Stimulated activated CD4-positive, alpha-beta T cell treated with anti-CD3 and anti-CD28 coated beads, TNF-alpha, amount 100 ng/mL, for 4 hours (primary cell): ENCODE data around the gene TMEM205.
A peak's percentile ranks its signal among the peaks of the same experiment; 100 is the strongest.
"Not testable (repeated sequence)": the region's sequence is repeated elsewhere in the genome, so short reads cannot be mapped to it uniquely, and the experiment has no call there.

ENCODE experiments used
- DNase-seq, 3 experiments: peaks; one replicate each; pipeline ENCODE4 v3.0.0-alpha.2; 2020; ENCODE audit warnings: low read depth in 3 of 3

The TMEM205 gene

DNA sequence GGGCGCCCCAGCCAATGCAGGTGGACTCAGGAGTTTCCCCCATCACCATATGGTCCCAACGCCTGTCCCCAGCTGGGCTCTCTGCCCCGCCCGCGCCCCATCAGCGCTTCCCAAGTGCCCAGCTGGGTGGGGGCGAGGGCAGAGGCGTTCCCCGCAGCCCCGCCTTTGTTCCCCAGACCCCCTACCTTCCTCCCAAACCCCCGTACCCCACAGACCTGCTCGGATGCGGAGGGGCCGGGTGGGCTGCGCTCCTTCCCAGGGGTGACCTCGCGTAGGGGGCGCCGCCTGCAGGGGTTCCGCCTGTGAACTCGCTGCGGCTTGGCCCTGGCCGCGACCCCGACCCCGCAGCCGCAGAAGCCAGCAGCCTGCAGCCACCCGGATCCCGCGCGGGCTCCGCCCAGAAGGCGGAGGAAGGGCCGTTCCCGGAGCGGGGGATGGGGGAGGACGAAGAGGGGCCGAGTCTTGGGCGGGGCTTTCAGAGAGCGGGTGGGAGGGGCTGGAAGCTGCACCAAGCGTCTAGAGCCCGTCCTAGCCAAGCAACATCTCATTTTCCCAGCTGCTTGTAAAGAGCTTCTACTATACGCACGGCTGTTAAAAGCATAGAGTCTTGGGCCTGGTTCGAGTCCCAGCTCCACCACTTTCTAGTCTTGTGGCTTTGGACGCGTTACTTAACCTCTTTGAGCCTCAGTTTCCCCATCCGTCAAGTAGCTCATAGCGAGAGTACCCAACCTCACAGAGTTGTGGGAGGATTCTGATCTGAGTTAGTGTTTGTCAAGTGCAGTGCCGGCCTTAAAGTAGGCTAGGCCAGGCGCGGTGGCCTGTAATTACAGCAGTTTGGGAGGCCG, 6.6 kb downstream of the TMEM205 start, which contains the start of gene RAB3D:
Gene RAB3D, minus strand, starts transcription at position 404 of the 845 bp plus-strand sequence. CDS start 2,258 bp downstream, outside the sequence.
- DNase-seq: peak; percentile 69 to 75 (median 72)

DNA sequence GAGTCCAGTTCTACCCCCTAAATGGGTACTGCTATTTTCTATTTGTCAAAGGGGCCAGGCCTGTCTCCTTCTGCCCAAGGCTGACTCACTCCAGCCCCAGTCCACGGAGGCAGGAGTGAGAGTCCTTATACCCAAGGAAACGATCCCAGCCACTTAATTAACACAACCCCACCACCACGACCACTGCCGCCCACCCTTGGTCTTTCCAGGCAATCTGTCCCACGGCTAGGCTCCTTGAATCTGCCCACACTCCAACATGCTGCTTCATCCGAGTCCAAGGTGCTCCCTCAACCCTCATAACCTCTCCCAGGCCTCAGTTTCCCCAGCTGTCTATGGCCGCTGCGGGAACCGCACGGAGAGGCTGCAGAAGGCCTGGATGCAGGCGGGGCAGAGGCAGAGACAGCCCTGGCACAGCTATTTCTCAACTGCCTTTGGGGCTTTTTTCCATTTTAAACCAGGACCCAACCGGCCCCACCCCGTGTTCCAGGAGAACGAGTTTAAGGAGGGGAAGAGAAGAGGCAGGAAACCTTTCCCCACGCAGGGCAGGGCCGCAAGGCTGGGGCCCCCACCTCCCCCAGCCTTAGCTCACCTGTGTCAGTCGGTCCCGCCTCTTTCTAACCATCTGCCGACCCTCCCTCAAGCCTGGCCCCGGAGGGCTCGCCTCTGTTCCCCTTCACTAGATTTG, 7.4 kb downstream of the TMEM205 start:
- no peak for DNase-seq

DNA sequence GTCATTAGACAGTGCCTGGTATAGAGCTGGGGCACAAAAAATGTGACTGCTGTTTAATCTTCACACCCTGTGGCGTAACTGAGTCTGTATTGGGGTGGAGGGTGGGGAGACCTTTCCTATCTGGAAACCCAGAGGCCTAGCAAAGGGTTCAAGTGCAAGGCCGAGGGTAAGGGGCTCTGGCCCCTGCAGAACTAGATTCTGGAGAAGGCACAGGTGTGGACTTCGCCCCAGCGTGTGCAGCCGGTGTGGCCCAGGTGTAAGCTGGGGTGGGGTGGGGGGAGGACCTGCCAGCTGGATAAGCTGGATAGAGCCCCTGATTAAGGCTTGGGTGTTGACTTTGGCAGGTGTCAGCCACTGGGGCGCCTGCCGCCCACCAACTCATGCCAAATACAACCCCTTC, 7.9 kb downstream of the TMEM205 start:
- DNase-seq: no peak

DNA sequence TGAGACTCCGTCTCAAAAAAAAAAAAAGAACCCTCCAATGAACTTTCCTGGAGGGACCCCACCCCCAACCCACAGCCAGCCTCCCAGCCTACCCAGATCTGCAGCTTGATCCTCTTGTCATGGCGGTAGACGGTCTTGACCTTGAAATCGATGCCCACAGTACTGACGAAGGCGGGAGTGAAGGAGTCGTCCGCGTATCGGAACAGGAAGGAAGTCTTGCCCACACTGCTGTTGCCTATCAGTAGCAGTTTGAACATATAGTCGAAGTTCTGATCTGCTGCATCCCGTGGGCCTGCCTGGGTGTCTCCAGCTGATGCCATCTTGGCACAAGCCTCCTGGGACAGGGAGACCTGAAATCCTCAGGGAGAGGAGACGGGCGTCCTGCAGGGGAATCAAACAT, 9.0 kb downstream of the TMEM205 start:
- DNase-seq: no peak

DNA sequence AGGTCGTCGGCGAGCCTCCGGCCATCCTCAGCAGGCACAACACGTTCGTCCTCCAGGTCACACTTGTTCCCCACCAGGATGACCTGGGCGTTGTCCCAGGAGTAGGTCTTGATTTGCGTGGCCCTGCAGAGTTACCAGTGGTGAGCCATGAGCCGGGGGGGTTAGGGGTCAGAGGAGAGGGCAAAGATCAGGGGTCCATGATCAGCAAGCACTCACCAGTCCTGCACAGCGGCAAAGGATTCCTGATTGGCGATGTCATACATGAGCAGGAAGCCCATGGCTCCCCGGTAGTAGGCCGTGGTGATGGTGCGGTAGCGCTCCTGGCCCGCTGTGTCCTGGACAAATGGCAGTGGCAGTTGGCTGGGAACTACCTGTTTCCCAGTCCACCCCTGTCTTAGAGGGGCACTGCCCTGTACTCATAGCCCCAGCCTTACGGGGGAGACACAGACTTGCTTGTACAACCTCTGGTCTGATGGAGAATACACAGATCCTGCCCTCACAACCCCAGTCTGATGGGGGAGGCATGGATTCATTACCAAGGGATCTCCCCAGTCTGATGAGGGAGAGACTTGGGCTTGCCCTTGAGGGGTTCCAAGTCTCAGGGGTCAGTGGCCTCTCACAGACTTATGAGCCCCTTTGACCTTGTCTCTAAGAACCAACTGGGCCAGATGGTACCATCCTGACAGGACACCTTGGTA, 10.5 kb downstream of the TMEM205 start:
- no peak for DNase-seq

DNA sequence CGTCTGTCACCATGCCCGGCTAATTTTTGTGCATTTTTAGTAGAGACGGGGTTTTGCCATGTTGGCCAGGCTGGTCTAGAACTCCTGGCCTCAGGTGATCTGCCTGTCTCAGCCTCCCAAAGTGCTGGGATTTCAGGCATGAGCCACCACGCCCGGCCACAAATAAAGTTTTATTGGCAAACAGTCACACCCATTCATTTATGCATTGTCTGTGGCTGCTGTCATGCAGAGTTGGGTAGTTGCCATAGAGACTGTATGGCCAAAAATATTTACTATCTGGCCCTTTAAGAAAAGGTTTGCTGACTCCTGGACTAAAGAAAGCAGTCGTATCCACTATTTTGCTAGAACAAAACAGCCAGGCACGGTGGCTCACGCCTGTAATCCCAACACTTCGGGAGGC, 12.2 kb downstream of the TMEM205 start:
- not testable (repeated sequence) for DNase-seq

DNA sequence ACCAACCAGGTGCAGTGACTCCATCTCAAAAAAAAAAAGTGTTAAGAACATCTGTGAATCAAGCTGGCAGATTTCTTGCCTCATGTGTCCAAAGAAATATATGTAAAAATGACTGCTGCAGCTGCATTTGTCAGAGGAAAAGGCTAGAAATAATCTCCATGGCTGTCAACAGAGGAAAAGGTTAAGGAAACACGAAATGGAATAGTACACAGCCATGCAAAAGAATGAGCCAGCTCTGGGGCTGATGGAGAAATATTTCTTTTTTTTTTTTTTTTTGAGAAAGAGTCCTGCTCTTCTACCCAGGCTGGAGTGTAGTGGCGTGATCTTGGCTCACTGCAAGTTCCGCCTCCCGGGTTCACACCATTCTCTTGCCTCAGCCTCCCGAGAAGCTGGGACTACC, 13.2 kb downstream of the TMEM205 start:
- no peak for DNase-seq

DNA sequence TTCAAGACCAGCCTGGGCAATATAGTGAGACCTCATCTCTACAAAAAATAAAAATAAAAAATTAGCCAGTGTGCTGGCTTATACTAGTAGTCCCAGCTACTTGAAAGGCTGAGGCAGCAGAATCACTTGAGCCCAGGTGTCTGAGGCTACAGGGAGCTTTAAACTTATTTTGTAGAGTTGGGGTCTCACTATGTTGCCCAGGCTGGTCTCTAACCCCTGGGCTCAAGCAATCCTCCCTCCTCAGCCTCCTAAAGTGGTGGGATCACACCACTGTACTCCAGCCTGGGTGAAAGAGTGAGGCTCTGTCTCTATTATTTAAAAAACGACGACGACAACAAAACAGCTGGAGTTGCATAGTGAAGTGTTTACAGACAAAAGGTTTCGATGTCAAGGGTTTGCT, 14.6 kb downstream of the TMEM205 start:
- DNase-seq: no peak

DNA sequence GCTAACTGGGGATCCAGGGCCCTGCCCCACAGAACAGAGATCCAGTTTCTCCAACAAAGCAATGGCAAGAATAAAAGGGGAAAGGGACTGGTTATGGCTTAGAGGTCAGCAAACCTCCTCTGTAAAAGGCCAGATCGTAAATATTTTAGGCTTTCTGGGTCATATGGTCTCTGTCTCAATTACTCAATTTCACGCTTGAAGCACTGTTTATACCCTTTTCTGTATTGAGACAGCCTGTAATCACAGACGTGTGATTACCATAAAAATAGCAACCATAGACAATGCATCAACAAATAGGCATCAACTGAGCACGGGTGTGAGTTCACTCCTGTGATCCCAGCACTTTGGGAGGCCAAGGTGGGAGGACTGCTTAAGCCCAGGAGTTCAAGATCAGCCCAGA, 15.9 kb downstream of the TMEM205 start:
- DNase-seq: no peak

DNA sequence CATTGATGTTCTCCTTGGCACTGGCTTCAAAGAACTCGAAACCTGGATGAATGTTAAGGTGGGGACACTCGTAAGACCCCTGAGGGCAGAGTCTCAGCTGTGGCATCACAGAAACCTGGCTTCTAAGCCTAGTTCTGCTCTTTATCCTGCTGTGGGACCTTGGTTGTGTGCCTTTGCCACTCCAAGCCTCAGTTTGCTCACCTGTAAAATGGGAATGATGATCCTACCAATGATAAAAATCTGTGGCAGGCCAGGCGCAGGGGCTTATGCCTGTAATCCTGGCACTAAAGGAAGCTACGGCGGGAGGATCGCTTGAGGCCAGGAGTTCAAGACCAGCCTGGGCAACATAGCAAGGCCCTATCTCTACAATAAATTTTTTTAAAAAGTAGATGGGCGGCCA, 20.5 kb downstream of the TMEM205 start:
- no peak for DNase-seq

DNA sequence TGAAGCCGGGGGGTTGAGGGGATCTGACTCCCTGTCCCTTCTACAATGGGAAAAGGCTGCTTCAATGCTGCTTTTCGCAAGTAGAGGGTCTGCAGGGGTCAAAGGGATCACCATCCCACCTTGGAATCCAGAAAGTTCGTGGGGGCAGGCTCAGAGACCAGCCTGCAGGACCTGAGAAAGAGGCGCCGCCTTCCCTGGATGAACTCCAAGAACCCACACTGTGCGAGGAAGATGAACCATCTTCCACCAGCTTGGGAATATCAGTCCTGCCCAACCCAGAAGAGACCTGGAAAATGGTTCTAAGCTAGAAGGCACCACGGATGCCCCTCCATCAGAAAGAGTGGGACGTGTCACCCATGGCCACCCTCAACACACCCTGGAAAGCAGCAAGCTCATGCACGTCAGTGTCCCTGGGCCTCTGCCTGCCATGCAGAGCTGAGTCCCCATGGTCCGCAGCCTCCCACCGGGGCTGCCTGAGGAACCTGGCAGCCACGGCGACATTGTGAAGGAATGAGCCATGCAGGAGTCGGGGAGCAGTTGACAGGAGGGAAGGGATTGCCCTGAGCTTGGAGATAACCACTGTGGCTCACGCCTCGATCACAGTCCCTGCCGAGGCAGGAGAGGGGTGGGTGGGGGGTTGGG, 21.2 kb downstream of the TMEM205 start:
- DNase-seq: no peak

DNA sequence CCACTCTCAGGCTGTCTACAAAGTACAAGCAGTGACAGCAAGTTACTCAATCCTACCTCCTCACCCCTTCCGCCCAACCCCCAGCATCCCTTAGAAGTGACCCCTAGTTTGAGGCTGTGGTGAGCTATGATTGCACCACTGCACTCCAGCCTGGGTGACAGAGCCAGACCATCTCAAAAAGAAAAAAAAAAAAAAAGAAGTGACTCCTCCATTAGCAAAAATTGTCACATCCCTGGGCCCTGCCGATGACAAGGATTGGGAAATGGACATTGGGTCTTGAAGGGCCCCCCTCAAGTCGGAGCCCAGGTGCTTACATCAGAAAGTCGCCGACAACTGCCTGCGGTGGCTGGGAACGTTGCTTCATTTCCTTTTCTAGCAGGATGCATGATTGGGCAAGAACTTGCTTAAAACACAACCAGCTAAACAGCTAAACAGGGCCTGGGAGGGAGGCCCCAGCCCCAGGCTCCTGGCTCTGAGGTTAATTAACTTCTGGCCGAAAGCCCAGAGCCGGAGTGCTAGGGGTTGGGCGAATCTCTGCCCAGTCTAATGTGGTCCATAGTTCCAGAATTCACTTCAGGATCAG, 21.9 kb downstream of the TMEM205 start:
- no peak for DNase-seq

DNA sequence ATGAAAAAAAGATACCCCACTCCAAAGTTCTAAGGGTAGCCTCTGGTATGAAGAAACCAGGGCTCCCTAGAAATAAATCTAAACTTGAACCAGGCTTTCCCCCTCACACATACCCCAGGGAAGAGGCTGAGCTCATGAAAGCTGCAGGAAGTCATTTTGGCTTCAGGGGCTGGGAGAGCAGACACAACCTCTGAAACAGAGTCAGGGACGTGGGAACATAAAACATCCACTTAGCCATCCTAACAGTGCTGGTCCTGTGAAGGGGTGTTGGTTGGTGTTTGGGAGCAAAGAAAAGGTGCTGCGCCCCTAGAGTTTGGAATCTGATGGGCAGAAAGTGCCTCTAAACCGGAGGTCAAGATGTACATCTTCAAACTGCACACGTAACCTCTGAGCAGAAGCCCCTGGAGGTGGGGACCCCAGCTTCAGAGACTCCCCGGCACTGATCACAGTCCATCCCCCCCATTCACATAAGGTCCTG, 22.4 kb downstream of the TMEM205 start:
- no peak for DNase-seq

DNA sequence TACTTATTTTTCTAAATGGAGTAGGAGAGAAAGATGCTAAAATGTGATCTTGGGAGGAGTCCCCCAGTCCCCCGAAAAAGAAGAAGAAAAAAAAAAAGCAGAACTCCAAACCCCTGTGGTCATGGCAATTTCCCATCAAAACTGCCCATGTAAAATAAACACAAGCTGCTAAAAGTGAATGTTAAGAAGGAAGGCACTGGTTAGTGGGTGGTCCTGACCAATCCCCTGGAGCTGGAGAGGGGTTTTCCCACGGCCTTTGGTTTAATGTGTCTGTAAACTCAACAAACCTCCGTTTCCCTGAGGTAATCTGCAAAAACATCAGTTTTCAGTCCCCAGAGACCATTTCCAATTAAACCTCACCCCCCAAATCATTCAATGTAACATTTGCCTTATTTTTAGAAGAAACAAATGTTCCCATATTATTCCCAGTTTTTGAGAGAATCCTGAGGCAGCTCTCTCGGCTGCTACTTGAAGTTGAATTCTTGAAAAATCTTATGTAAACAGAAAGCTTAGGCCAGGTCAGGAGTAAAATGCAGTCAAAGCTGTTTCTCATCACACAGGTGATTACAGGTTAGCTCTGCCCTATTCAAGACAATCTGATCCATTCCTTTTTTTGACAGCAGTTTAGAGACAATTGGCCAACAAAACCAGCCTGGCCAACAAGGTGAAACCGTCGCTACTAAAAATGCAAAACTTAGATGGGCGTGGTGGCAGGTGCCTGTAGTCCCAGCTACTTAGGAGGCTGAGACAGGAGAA, 23.6 kb downstream of the TMEM205 start:
- DNase-seq: no peak

DNA sequence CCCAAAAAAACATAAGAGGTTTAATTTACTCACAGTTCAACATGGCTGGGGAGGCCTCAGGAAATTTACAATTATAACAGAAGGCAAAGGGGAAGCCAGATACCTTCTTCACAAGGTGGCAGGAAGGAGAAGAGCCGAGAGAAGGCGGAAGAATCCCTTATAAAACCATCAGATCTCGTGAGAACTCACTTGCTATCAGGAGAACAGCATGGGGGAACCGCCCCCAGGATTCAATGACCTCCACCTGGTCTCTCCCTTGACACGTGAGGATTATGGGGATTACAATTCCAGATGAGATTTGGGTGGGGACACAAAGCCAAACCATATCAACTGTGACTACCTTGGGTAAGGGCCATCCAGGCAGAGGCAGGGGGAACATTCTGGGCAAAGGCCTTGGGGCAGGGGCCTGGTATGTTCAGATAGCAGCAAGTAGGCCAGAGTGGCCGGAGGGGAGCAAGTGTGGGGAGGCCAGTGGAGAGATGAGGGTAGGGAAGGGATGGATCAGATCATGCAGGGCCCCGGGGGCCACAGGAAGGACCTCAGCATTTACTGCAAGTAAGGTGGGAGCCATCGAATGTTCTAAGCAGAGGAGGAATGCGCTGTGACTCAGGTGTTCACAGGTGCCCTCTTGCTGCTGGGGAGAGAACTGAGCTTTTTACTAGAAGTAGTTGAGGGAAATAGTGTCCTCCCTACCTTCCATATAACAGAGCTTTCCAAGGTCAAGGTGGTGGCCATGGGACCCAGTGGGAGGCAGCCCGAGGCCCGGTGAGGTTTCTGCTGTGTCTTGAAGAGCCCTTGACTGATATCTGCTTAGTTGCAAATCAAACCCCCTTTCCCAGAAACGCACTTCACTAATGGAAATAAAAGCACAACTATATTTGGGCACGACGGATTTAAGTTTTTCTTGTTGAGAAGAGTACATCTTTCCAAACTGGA, 24.6 kb downstream of the TMEM205 start:
- DNase-seq: no peak

DNA sequence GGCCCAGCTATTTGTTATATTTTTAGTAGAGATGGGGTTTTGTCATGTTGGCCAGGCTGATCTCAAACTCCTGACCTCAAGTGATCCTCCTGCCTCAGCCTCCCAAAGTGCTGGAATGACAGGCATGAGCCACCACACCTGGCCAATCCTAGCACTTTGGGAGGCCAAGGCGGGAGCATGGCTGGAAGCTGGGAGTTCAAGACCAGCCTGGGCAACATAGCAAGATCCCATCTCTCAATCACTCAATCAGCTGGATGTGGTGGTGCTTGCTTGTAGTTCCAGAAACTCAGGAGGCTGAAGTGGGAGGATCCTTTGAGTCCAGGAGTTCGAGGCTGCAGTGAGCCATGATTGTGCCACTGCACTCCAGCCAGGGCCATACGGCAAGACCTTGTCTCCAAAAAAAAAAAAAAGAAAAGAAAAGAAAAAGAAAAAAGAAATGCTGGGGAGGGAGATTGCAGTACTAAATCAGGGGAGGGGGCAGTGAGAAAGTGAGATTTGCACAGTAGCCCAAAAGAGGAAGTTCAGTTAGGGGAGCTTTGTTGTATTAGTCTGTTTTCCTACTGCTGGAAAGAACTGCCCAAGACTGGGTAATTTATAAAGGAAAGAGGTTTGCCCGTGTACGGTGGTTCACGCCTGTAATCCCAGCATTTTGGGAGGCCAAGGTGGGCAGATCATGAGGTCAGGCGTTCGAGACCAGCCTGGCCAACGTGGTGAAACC, 25.6 kb downstream of the TMEM205 start:
- not testable (repeated sequence) for DNase-seq

DNA sequence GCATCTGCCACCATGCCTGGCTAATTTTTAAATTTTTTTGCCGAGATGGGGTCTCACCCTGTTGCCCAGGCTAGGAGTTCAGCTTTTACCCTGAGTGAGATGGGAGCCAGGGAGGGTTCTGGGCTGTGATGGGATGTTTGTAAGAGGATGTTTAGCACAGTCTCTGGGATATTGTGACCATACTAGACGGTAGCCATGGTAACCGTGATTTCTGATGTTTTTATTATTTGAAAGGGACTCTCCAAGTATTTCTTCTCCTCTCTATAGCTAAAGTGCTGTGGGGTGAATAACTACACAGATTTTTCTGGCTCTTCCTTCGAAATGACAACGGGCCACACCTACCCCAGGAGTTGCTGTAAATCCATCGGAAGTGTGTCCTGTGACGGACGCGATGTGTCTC, 39.7 kb downstream of the TMEM205 start:
- no peak for DNase-seq

DNA sequence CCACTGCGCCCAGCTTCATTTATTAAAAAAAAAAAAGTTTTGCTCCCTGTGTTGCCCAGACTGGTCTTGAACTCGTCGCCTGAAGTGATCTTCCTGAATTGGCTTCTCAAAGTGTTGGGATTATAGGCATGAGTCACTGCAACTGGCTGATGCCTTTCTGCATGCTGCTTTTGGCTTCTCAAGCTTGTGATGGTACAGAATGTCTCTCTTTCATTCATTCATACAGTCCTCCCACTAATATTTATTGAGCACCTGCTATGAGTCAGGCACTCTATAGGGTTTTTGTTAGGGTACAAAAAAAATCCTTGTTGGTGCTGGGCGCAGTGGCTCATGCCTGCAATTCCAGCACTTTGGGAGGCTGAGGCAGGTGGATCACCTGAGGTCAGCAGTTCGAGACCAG, 41.1 kb downstream of the TMEM205 start:
- DNase-seq: no peak

DNA sequence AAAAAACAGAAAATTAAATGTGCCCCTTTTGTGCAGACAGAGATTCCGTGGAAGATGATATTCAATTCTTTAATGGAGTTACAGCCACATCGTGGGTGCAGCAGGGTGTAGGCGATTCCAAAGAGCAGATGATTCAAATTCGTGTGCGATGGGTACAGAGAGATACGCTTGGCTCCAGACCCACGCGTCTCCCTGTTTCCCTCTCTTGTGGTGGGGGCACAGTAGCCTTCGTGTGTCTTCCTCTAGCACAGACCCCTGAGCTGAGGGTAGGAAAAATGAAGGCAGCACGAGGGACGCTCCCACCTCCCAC, 45.3 kb downstream of the TMEM205 start:
- no peak for DNase-seq
